ENCODE data around the gene TUBB1.

- TF ChIP-seq CTCF (IDR thresholded peaks at IDR 0.05) (no peak), EZH2 (IDR thresholded peaks at IDR 0.05) (no peak)
Observed at GRCh38 chr20:59042796-59043631, 23.8 kb downstream of the TUBB1 start.
